HEK293T (cell line): ENCODE measurements around the gene AMFR.

Experiments
- ELF4 ChIP-seq: fragments of 450-650 bp; IDR thresholded peaks from 2 replicates; pipeline ENCODE4 v1.6.1; 2017; ENCODE audit warnings: antibody characterized with exemption
- FOXA1 ChIP-seq: fragments of 450-650 bp; IDR thresholded peaks from 2 replicates; pipeline ENCODE4 v1.6.1; 2016; ENCODE audit warnings: mild to moderate bottlenecking
- FOXK2 ChIP-seq: fragments of 450-650 bp; IDR thresholded peaks from 2 replicates; pipeline ENCODE4 v1.6.1; 2016; ENCODE audit warnings: mild to moderate bottlenecking
- L3MBTL2 ChIP-seq: fragments of 450-650 bp; conservative IDR thresholded peaks from 2 replicates; pipeline ENCODE4 v1.6.1; 2016; ENCODE audit warnings: mild to moderate bottlenecking
- SP1 ChIP-seq: fragments of 450-650 bp; IDR thresholded peaks from 2 replicates; pipeline ENCODE4 v1.6.1; 2017
- SUZ12 ChIP-seq: fragments of 450-650 bp; IDR thresholded peaks from 2 replicates; pipeline ENCODE4 v1.6.1; 2016; ENCODE audit warnings: mild to moderate bottlenecking
- TARDBP ChIP-seq: fragments of 450-650 bp; IDR thresholded peaks from 2 replicates; pipeline ENCODE4 v1.6.1; 2016
- ZNF384 ChIP-seq: fragments of 450-650 bp; IDR thresholded peaks from 2 replicates; pipeline ENCODE4 v1.6.1; 2016

GRCh38 chr16:56363181-56363716, 62.1 kb downstream of the AMFR start:
- no peak for TF ChIP-seq L3MBTL2
- no peak for TF ChIP-seq SP1
- no peak for TF ChIP-seq FOXA1
- no peak for TF ChIP-seq SUZ12
- TF ChIP-seq ELF4, result no peak
- TF ChIP-seq TARDBP, result no peak
- no peak for TF ChIP-seq ZNF384
- TF ChIP-seq FOXK2, result no peak
